HepG2 (cell line): Measurements from ENCODE around the gene NUP107. TPM values are rescaled to one million over a fixed set of nuclear protein-coding genes. Genes with fewer than 3 reads are reported as not detected.

ENCODE experiments used
- IKZF1 ChIP-seq: fragments of 450-650 bp; IDR thresholded peaks from 2 replicates; pipeline ENCODE4 v1.7.1; 2016
- JUN ChIP-seq: sonication (generic); formaldehyde crosslinking; IDR thresholded peaks from 2 replicates; pipeline ENCODE4 v1.4.0; 2020; ENCODE audit warnings: mild to moderate bottlenecking, missing genetic modification reagents
- NFYC ChIP-seq: IDR thresholded peaks from 2 replicates; pipeline ENCODE4 v1.6.1; 2016; ENCODE audit warnings: missing genetic modification reagents, missing compliant biosample characterization
- RXRA ChIP-seq: sonication (generic); formaldehyde crosslinking; IDR thresholded peaks from 2 replicates; pipeline ENCODE4 v1.5.1; 2020; ENCODE audit warnings: missing genetic modification reagents
- SATB2 ChIP-seq: sonication (generic); formaldehyde crosslinking; IDR thresholded peaks from 2 replicates; pipeline ENCODE4 v1.5.0; 2020; ENCODE audit warnings: missing genetic modification reagents
- SUZ12 ChIP-seq: fragments of 150-350 bp; IDR thresholded peaks from 2 replicates; pipeline ENCODE4 v1.6.1; 2014; ENCODE audit warnings: low read depth, low read length
- XBP1 ChIP-seq: sonication (generic); formaldehyde crosslinking; IDR thresholded peaks from 2 replicates; pipeline ENCODE4 v1.5.0; 2020; ENCODE audit warnings: missing genetic modification reagents
- ZNF12 ChIP-seq: sonication (generic); formaldehyde crosslinking; IDR thresholded peaks from 2 replicates; pipeline ENCODE4 v1.5.0; 2020; ENCODE audit warnings: missing genetic modification reagents
- ZNF138 ChIP-seq: sonication (generic); formaldehyde crosslinking; IDR thresholded peaks from 2 replicates; pipeline ENCODE4 v1.5.0; 2020; ENCODE audit warnings: mild to moderate bottlenecking, low read depth, missing genetic modification reagents
- ZNF20 ChIP-seq: sonication (generic); formaldehyde crosslinking; IDR thresholded peaks from 2 replicates; pipeline ENCODE4 v1.4.0; 2020; ENCODE audit warnings: mild to moderate bottlenecking, moderate library complexity, missing genetic modification reagents
- ZNF383 ChIP-seq: sonication (generic); formaldehyde crosslinking; IDR thresholded peaks from 2 replicates; pipeline ENCODE4 v1.4.0; 2020; ENCODE audit warnings: missing genetic modification reagents, mild to moderate bottlenecking, borderline replicate concordance
- polyA plus RNA-seq, 8 experiments: library from polyadenylated mRNA; depleted of rRNA in 3 of 8; stranded (reverse) in 7 of 8; unstranded in 1 of 8; fragments of >200 nt; fragmentation: Illumina TruSeq in 4 of 8; extraction: Trizol in 4 of 8; gene quantifications; 2 replicates each; pipeline versions ENCODE4 v1.2.1 to v1.2.3, GENCODE V29; 2011 to 2016; ENCODE audit warnings: low read depth in 4 of 8, missing spikeins in 1 of 8, mixed read lengths in 1 of 8; ENCODE audit not compliant: insufficient read depth in 1 of 8
- total RNA-seq, 5 experiments: library from RNA; depleted of rRNA; stranded (reverse); fragments of >200 nt; fragmentation: Illumina TruSeq; extraction: Trizol; gene quantifications; 2 replicates each; pipeline ENCODE4 v1.2.3, GENCODE V29; 2016; ENCODE audit warnings: low read depth in 1 of 5
- TF ChIP-seq, protein P1 (sequence below): sonication (generic); formaldehyde crosslinking; IDR thresholded peaks from 2 replicates; pipeline ENCODE4 v1.4.0; 2020; ENCODE audit warnings: mild to moderate bottlenecking, missing genetic modification reagents
- TF ChIP-seq, protein P2 (sequence below): fragments of 450-650 bp; IDR thresholded peaks from 2 replicates; pipeline ENCODE4 v1.6.1; 2017
- TF ChIP-seq, protein P3 (sequence below): sonication (generic); IDR thresholded peaks from 2 replicates; pipeline ENCODE4 v1.6.1; 2016; ENCODE audit warnings: low read depth, borderline replicate concordance
- TF ChIP-seq, protein P4 (sequence below): sonication (generic); formaldehyde crosslinking; IDR thresholded peaks from 2 replicates; pipeline ENCODE4 v1.5.1; 2020; ENCODE audit warnings: missing genetic modification reagents, mild to moderate bottlenecking, borderline replicate concordance

NUP107 gene
- total and polyA plus RNA-seq, 2 of the 13 experiments (the other 11 are each of a cell fraction or from before 2014, with no cell fraction given), result 54.7 to 100 TPM

DNA sequence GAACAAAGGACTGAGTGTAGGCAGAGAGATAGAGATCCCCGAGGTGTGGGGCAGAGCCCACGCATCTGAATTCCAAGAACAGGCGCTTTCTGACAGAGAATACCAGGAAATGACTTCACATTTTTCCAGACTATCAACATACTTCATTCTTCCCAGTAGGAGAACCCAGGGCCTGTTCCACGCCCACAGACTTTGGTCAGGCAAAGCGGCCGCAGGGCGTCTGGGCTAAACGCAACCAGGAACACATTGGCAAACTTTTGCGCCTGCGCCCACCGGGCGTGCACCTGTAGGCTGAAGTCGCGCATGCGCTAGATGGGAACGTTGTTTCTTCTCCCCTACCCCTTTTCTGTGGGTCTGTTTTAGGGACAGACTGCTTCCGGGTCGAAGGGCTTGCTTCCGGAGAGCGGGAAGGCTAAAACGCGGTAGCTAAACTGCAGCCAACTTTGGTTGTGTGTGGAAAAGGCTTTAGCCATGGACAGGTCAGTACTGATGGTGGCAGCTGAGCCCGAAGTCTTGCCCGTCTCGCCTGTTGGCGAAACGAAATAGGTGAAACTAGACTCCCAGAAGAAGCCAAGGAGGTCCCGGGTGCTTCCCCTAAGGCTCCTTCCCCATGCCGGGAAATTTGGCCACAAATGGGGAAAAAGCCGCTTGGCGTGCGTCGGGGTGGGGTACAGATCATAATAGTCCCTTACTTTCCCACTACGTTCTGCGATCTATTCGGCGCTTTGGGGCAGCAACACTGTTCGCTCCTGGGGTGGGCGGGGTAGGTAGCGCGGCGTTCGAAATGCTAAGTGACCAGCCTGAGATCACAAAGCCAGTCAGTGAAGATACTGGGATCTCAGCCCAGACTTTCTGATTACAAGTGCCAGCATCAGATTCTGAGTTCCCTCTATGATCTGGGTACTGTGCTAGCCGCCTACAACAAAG lies at the start of gene NUP107 (continued):
- peak; percentile 50 for TF ChIP-seq NFYC (CRISPR knock-in tag)
- no peak; the same call in 1 of the 2 replicates for TF ChIP-seq ZNF383
- TF ChIP-seq ZNF12 (CRISPR knock-in tag), result no peak
- peak; percentile 22; the same call in 1 of the 2 replicates for TF ChIP-seq XBP1
- TF ChIP-seq JUN, result peak; percentile 73
- no peak for TF ChIP-seq SATB2 (CRISPR knock-in tag)
- TF ChIP-seq RXRA (CRISPR knock-in tag), result peak; percentile 71
- TF ChIP-seq, protein P1, sequence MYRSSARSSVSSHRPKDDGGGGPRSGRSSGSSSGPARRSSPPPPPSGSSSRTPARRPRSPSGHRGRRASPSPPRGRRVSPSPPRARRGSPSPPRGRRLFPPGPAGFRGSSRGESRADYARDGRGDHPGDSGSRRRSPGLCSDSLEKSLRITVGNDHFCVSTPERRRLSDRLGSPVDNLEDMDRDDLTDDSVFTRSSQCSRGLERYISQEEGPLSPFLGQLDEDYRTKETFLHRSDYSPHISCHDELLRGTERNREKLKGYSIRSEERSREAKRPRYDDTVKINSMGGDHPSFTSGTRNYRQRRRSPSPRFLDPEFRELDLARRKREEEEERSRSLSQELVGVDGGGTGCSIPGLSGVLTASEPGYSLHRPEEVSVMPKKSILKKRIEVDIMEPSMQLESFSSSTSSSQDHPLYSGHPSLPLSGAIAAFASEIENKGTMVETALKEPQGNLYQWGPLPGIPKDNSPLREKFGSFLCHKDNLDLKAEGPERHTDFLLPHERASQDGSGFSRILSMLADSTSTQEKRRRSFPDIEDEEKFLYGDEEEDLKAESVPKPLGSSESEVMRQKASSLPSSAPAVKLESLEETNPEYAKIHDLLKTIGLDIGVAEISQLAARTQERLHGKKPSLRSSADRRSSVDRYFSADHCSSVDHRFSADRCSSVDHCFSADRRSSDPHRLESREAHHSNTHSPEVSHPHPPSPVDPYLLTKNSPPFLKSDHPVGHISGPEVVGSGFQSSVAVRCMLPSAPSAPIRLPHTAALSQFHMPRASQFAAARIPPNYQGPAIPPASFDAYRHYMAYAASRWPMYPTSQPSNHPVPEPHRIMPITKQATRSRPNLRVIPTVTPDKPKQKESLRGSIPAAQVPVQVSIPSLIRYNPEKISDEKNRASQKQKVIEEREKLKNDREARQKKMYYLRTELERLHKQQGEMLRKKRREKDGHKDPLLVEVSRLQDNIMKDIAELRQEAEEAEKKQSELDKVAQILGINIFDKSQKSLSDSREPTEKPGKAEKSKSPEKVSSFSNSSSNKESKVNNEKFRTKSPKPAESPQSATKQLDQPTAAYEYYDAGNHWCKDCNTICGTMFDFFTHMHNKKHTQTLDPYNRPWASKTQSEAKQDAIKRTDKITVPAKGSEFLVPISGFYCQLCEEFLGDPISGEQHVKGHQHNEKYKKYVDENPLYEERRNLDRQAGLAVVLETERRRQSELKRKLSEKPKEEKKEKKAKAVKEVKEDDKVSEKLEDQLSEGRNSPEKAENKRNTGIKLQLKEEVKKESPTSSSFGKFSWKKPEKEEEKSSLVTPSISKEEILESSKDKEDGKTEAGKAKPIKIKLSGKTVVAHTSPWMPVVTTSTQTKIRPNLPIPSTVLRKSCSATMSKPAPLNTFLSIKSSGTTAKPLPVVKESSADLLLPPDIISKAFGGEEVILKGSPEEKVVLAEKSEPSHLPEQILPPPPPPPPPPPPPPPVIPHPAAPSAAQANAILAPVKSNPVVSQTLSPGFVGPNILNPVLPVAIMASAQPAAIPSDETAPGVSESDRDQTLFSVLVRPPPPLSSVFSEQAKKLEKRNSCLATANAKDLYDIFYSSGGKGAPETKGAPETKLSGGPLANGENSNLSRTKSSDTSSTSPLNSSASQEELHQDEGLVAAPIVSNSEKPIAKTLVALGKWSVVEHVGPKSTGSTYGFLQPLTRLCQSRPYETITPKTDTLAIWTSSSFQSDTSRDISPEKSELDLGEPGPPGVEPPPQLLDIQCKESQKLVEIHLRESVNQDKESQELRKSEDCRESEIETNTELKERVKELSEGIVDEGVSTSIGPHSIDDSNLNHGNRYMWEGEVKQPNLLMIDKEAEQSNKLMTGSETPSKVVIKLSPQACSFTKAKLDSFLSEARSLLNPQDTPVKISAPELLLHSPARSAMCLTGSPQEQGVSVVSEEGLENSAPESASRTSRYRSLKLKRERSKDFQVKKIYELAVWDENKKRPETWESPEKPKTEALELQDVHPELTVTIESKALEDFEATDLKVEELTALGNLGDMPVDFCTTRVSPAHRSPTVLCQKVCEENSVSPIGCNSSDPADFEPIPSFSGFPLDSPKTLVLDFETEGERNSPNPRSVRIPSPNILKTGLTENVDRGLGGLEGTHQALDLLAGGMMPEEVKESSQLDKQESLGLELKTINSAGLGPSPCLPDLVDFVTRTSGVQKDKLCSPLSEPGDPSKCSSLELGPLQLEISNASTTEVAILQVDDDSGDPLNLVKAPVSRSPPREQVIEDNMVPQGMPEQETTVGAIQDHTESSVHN (CRISPR knock-in tag), result peak; percentile 48; the same call in 1 of the 2 replicates
- TF ChIP-seq, protein P2, sequence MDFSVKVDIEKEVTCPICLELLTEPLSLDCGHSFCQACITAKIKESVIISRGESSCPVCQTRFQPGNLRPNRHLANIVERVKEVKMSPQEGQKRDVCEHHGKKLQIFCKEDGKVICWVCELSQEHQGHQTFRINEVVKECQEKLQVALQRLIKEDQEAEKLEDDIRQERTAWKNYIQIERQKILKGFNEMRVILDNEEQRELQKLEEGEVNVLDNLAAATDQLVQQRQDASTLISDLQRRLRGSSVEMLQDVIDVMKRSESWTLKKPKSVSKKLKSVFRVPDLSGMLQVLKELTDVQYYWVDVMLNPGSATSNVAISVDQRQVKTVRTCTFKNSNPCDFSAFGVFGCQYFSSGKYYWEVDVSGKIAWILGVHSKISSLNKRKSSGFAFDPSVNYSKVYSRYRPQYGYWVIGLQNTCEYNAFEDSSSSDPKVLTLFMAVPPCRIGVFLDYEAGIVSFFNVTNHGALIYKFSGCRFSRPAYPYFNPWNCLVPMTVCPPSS, result no peak
- no peak for TF ChIP-seq IKZF1
- TF ChIP-seq, protein P3, sequence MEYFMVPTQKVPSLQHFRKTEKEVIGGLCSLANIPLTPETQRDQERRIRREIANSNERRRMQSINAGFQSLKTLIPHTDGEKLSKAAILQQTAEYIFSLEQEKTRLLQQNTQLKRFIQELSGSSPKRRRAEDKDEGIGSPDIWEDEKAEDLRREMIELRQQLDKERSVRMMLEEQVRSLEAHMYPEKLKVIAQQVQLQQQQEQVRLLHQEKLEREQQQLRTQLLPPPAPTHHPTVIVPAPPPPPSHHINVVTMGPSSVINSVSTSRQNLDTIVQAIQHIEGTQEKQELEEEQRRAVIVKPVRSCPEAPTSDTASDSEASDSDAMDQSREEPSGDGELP, result peak; percentile 63
- TF ChIP-seq ZNF138 (CRISPR knock-in tag), result no peak
- TF ChIP-seq ZNF20, result no peak
- TF ChIP-seq, protein P4, sequence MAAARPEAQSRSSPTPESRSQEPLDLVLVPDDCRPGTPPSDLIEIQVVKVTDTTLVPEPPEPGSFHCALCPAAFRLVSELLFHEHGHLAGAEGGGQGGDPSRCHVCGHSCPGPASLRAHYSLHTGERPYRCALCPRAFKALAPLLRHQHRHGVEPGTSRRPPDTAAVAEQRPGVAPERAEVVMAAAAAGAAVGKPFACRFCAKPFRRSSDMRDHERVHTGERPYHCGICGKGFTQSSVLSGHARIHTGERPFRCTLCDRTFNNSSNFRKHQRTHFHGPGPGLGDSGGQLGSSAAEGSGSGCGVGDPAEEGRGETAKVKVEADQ, result no peak; the same call in 1 of the 2 replicates
- no peak for TF ChIP-seq SUZ12
